ENCODE measurements around the gene KCNN3. TPM values are rescaled to one million over a fixed set of nuclear protein-coding genes. Genes with fewer than 3 reads are reported as not detected.
A peak's percentile ranks its signal among the peaks of the same experiment; 100 is the strongest.

Gene KCNN3
- total RNA-seq, 2 experiments from 2014 or later: 0.11 TPM; not detected in 1

- intact Hi-C loops (cut with micrococcal nuclease): no loop called here
- ChIA-PET CTCF (interaction anchor here (1.1 kb wide), 1 partner anchor 27 kb away, joined by 3 read pairs; no protein-coding TSS in a partner anchor), POLR2A (interaction anchor here (1.0 to 1.2 kb wide), 2 partner anchors 45 to 167 kb away, joined by 3 read pairs; partner anchors contain the start of gene PBXIP1)
- DNase-seq (no peak), ATAC-seq (no peak)
- no peak for TF ChIP-seq CTCF (IDR thresholded peaks at IDR 0.05)
- Mint-ChIP-seq H3K9me3 (no peaks in the 10 kb centered on the region), H3K27me3 (no peaks in the 10 kb centered on the region), H3K4me3 (no peak overlapping the region), H3K36me3 (ENCODE audit: low read depth) (no peaks in the 10 kb centered on the region), H3K27ac (peak overlapping the region; percentile 28), H3K4me1 (ENCODE audit: low read depth) (peaks cover 60% of the 10 kb centered on the region)
Measured at GRCh38 chr1:154788110-154788870, 81.8 kb downstream of the KCNN3 start.

GRCh38 chr1:154786804-154787570 is 83.1 kb downstream of the KCNN3 start:
- H3K4me3 Mint-ChIP-seq: no peak overlapping the region
- no peak for DNase-seq
- intact Hi-C loops (cut with micrococcal nuclease): no loop called here
- POLR2A ChIA-PET: no interaction called here
- H3K36me3 Mint-ChIP-seq (ENCODE audit: low read depth): no peaks in the 10 kb centered on the region
- H3K4me1 Mint-ChIP-seq (ENCODE audit: low read depth): peaks cover 51% of the 10 kb centered on the region
- no peak for TF ChIP-seq CTCF (IDR thresholded peaks at IDR 0.05)
- peak overlapping the region; percentile 49 for H3K27ac Mint-ChIP-seq
- no peaks in the 10 kb centered on the region for H3K27me3 Mint-ChIP-seq
- ATAC-seq: no peak
- no peaks in the 10 kb centered on the region for H3K9me3 Mint-ChIP-seq
- CTCF ChIA-PET: interaction anchor here (1.0 kb wide), 1 partner anchor 40 kb away, joined by 3 read pairs; no protein-coding TSS in a partner anchor

GRCh38 chr1:154784924-154785531 is 85.1 kb downstream of the KCNN3 start:
- no peaks in the 10 kb centered on the region for H3K9me3 Mint-ChIP-seq
- no peaks in the 10 kb centered on the region for H3K27me3 Mint-ChIP-seq
- ChIA-PET POLR2A (interaction anchor here (0.6 to 1.7 kb wide), 4 partner anchors 9 to 35 kb away, joined by 3 to 5 read pairs (median 3); no protein-coding TSS in a partner anchor), CTCF (interaction anchor here (1.1 to 1.3 kb wide), 2 partner anchors 15 to 35 kb away, joined by 3 to 6 read pairs; no protein-coding TSS in a partner anchor)
- DNase-seq (peak; percentile 77), ATAC-seq (peak; percentile 93)
- peak overlapping the region; percentile 13 for H3K4me3 Mint-ChIP-seq
- intact Hi-C loops (cut with micrococcal nuclease): no loop called here
- no peaks in the 10 kb centered on the region for H3K36me3 Mint-ChIP-seq (ENCODE audit: low read depth)
- TF ChIP-seq CTCF (IDR thresholded peaks at IDR 0.05): no peak
- H3K4me1 Mint-ChIP-seq (ENCODE audit: low read depth): peaks cover 35% of the 10 kb centered on the region
- H3K27ac Mint-ChIP-seq: peak overlapping the region; percentile 92

- POLR2A ChIA-PET: interaction anchor here (1.1 to 1.7 kb wide), 3 partner anchors 16 to 35 kb away, joined by 3 to 5 read pairs (median 3); no protein-coding TSS in a partner anchor
- Mint-ChIP-seq H3K27ac (peak overlapping the region; percentile 92), H3K9me3 (peaks cover under 1% of the 10 kb centered on the region), H3K27me3 (no peaks in the 10 kb centered on the region), H3K4me3 (no peak overlapping the region), H3K36me3 (ENCODE audit: low read depth) (no peaks in the 10 kb centered on the region), H3K4me1 (ENCODE audit: low read depth) (peaks cover 35% of the 10 kb centered on the region)
- peak; percentile 8 for ATAC-seq
- CTCF ChIA-PET: interaction anchor here (1.0 to 1.3 kb wide), 4 partner anchors 15 to 116 kb away, joined by 3 to 6 read pairs (median 3); no protein-coding TSS in a partner anchor
- DNase-seq: no peak
- TF ChIP-seq CTCF (IDR thresholded peaks at IDR 0.05): no peak
- intact Hi-C loops (cut with micrococcal nuclease): no loop called here
Measured at GRCh38 chr1:154784416-154784815, 85.7 kb downstream of the KCNN3 start.

Data from activated CD8-positive, alpha-beta T cell treated with anti-CD3 and anti-CD28 coated beads for 36 hours (primary cell).